ENCODE data around the gene CCL21. TPM values are rescaled to one million over a fixed set of nuclear protein-coding genes. Genes with fewer than 3 reads are reported as not detected.

CCL21 gene
- total and polyA plus RNA-seq, 2 donors (not counting 1 experiment from before 2014, with no cell fraction given): not detected

GRCh38 chr9:34719021-34719768 lies 9.3 kb upstream of the CCL21 start:
- no peak for ATAC-seq (ENCODE audit: low read depth)

DNA sequence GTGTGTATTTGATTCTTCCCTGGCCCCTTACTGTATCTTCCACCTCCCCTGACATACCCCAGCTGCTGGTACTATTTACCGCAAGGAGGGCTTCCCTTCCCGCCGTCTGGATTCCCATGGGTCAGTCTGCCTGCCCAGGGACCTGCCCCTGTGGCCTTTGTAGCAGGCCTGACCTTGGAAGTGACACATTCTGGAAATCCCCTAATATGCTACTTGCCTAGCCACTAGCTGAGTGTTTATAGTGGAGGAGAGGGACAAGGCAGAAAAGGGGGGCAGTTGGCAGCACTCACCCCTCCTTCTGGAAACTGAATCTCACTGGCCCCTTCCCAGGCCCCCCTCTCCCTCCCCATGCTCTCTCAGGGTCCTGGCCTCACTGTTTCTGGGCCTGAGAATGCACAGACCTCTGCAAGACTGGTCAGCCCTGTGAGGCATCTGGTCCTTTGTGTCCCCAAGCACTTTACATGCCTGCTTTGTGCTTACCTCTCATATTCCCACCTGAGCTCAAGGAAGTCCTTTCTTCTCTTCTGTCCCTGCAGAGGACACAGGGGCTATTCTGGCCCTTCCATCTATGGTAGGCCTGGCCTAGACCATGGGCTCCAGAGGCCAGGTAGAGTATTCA lies 8.2 kb upstream of the CCL21 start:
- no peak for ATAC-seq (ENCODE audit: low read depth)

More at GRCh38 chr9:34719021-34719768, 9.3 kb upstream of the CCL21 start:
- peaks cover 25% of the 10 kb centered on the region for H3K27me3 Mint-ChIP-seq
- ChIA-PET POLR2A (no interaction called here), CTCF (no interaction called here)
- Histone ChIP-seq H3K9me3 (ENCODE audit: control extremely low read depth in 1 of 3, control insufficient read depth in 2 of 3, insufficient read depth in 1 of 3, low read length in 2 of 3) (no peaks in the 10 kb centered on the region), H3K27ac (ENCODE audit: low read length in 2 of 2) (no peak overlapping the region), H3K27me3 (replicated peaks in 1 of 4; ENCODE audit: control extremely low read depth in 1 of 4, control insufficient read depth in 3 of 4, insufficient read depth in 4 of 4, low read length in 3 of 4) (peaks cover 0 to 13% (median 3%) of the 10 kb centered on the region in 4 experiments), H4K20me1 (ENCODE audit: control insufficient read depth, insufficient read depth, low read length, poor library complexity, severe bottlenecking) (no peaks in the 10 kb centered on the region), H3K4me1 (ENCODE audit: control insufficient read depth in 2 of 2, insufficient read depth in 2 of 2, low read length in 2 of 2) (no peaks in the 10 kb centered on the region), H3K4me2 (replicated peaks; ENCODE audit: low read depth, low read length, poor library complexity, severe bottlenecking) (no peak overlapping the region), H2AFZ (ENCODE audit: insufficient read depth, low read depth, low read length, poor library complexity, severe bottlenecking) (no peak overlapping the region), H3K4me3 (ENCODE audit: control extremely low read depth in 1 of 5, extremely low read depth in 1 of 5, insufficient read depth in 1 of 5, low read depth in 2 of 5, low read length in 4 of 5) (no peak overlapping the region), H3K36me3 (replicated peaks in 1 of 2; ENCODE audit: control extremely low read depth in 1 of 2, control insufficient read depth in 1 of 2, extremely low read depth in 1 of 2, insufficient read depth in 2 of 2, low read length in 1 of 2) (no peaks in the 10 kb centered on the region), H3K9ac (ENCODE audit: low read length) (no peak overlapping the region), H3K79me2 (ENCODE audit: control insufficient read depth, insufficient read depth, low read length) (no peaks in the 10 kb centered on the region)
- no peak overlapping the region for H3K4me3 Mint-ChIP-seq
- DNase-seq: no peak
- H3K4me1 Mint-ChIP-seq: no peaks in the 10 kb centered on the region
- 75% methylated on average over 7 of the region's 8 CpGs for WGBS (ENCODE audit: insufficient coverage)
- no peak for TF ChIP-seq EZH2 (IDR thresholded peaks at IDR 0.05; ENCODE audit: borderline replicate concordance, insufficient read depth, low read depth, low read length, poor library complexity, severe bottlenecking)
- TF ChIP-seq, protein P1, sequence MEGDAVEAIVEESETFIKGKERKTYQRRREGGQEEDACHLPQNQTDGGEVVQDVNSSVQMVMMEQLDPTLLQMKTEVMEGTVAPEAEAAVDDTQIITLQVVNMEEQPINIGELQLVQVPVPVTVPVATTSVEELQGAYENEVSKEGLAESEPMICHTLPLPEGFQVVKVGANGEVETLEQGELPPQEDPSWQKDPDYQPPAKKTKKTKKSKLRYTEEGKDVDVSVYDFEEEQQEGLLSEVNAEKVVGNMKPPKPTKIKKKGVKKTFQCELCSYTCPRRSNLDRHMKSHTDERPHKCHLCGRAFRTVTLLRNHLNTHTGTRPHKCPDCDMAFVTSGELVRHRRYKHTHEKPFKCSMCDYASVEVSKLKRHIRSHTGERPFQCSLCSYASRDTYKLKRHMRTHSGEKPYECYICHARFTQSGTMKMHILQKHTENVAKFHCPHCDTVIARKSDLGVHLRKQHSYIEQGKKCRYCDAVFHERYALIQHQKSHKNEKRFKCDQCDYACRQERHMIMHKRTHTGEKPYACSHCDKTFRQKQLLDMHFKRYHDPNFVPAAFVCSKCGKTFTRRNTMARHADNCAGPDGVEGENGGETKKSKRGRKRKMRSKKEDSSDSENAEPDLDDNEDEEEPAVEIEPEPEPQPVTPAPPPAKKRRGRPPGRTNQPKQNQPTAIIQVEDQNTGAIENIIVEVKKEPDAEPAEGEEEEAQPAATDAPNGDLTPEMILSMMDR (IDR thresholded peaks at IDR 0.05): no peak
- intact Hi-C loops (cut with micrococcal nuclease): no loop called here
- H3K9me3 Mint-ChIP-seq (ENCODE audit: insufficient read depth): no peaks in the 10 kb centered on the region
- H3K27ac Mint-ChIP-seq: no peak overlapping the region

More for the DNA sequence above, 8.2 kb upstream of the CCL21 start:
- ChIA-PET CTCF (no interaction called here), POLR2A (no interaction called here)
- no peaks in the 10 kb centered on the region for H3K9me3 Mint-ChIP-seq (ENCODE audit: insufficient read depth)
- no peak for TF ChIP-seq EZH2 (IDR thresholded peaks at IDR 0.05; ENCODE audit: borderline replicate concordance, insufficient read depth, low read depth, low read length, poor library complexity, severe bottlenecking)
- TF ChIP-seq, protein P1 (IDR thresholded peaks at IDR 0.05): no peak
- no peak overlapping the region for H3K27ac Mint-ChIP-seq
- H3K79me2 ChIP-seq (ENCODE audit: control insufficient read depth, insufficient read depth, low read length): no peaks in the 10 kb centered on the region
- H3K9me3 ChIP-seq (ENCODE audit: control extremely low read depth in 1 of 3, control insufficient read depth in 2 of 3, insufficient read depth in 1 of 3, low read length in 2 of 3): no peaks in the 10 kb centered on the region
- peaks cover 32% of the 10 kb centered on the region for H3K27me3 Mint-ChIP-seq
- H3K36me3 ChIP-seq (replicated peaks in 1 of 2; ENCODE audit: control extremely low read depth in 1 of 2, control insufficient read depth in 1 of 2, extremely low read depth in 1 of 2, insufficient read depth in 2 of 2, low read length in 1 of 2): no peaks in the 10 kb centered on the region
- H3K27ac ChIP-seq (ENCODE audit: low read length in 2 of 2): no peak overlapping the region
- H3K27me3 ChIP-seq (replicated peaks in 1 of 4; ENCODE audit: control extremely low read depth in 1 of 4, control insufficient read depth in 3 of 4, insufficient read depth in 4 of 4, low read length in 3 of 4): peaks cover 0 to 14% (median 7%) of the 10 kb centered on the region in 4 experiments
- H3K4me1 Mint-ChIP-seq: no peaks in the 10 kb centered on the region
- no peak for DNase-seq
- 60% methylated on average over 1 of the region's 3 CpGs for WGBS (ENCODE audit: insufficient coverage)
- H3K4me1 ChIP-seq (ENCODE audit: control insufficient read depth in 2 of 2, insufficient read depth in 2 of 2, low read length in 2 of 2): no peaks in the 10 kb centered on the region
- intact Hi-C loops (cut with micrococcal nuclease): no loop called here
- H3K4me2 ChIP-seq (replicated peaks; ENCODE audit: low read depth, low read length, poor library complexity, severe bottlenecking): no peak overlapping the region
- no peak overlapping the region for H2AFZ ChIP-seq (ENCODE audit: insufficient read depth, low read depth, low read length, poor library complexity, severe bottlenecking)
- H3K9ac ChIP-seq (ENCODE audit: low read length): no peak overlapping the region
- no peaks in the 10 kb centered on the region for H4K20me1 ChIP-seq (ENCODE audit: control insufficient read depth, insufficient read depth, low read length, poor library complexity, severe bottlenecking)
- no peak overlapping the region for H3K4me3 Mint-ChIP-seq
- no peak overlapping the region for H3K4me3 ChIP-seq (ENCODE audit: control extremely low read depth in 1 of 5, extremely low read depth in 1 of 5, insufficient read depth in 1 of 5, low read depth in 2 of 5, low read length in 4 of 5)
